Renal pelvis (tissue), 4 donors: ENCODE data around the gene NFKB2. TPM values are rescaled to one million over a fixed set of nuclear protein-coding genes. Genes with fewer than 3 reads are reported as not detected.
A peak's percentile ranks its signal among the peaks of the same experiment; 100 is the strongest.

ENCODE experiments used
- DNase-seq: peaks from one replicate; pipeline ENCODE4 v3.0.0-alpha.2; 2013
- polyA plus RNA-seq, 3 donors: library from polyadenylated mRNA; unstranded; fragments of 120-200 nt; gene quantifications; one replicate each; pipeline ENCODE4 v1.2.1, GENCODE V29; 2013; ENCODE audit not compliant: insufficient read length in 3 of 3

NFKB2 gene
- polyA plus RNA-seq, 3 donors = 20.6 to 22.7 (median 21.4) TPM

DNA sequence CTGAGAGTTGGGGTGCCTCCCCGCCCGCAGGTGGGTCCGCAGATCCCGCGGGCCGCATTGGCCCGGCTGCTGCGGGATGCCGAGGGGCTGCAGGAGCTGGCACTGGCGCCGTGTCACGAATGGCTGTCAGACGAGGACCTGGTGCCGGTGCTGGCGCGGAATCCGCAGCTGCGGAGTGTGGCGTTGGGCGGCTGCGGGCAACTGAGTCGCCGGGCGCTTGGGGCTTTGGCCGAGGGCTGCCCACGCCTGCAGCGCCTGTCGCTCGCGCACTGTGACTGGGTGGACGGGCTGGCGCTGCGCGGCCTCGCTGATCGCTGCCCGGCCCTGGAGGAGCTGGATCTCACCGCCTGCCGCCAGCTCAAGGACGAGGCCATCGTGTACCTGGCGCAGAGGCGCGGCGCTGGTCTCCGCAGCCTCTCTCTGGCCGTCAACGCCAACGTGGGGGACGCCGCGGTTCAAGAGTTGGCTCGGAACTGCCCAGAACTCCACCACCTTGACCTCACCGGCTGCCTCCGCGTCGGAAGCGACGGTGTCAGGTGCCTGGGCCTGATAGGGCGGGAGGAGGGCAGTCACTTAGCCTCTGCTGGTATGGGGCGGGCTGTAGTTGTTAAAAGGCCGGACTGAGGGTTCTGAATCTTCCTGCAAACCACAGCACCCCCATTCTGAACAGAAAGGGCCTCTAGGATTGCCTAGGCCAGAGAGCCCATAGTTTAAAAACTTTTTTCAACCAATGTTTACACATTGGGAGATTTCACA lies 26.4 kb downstream of the NFKB2 start:
- no peak for DNase-seq

DNA sequence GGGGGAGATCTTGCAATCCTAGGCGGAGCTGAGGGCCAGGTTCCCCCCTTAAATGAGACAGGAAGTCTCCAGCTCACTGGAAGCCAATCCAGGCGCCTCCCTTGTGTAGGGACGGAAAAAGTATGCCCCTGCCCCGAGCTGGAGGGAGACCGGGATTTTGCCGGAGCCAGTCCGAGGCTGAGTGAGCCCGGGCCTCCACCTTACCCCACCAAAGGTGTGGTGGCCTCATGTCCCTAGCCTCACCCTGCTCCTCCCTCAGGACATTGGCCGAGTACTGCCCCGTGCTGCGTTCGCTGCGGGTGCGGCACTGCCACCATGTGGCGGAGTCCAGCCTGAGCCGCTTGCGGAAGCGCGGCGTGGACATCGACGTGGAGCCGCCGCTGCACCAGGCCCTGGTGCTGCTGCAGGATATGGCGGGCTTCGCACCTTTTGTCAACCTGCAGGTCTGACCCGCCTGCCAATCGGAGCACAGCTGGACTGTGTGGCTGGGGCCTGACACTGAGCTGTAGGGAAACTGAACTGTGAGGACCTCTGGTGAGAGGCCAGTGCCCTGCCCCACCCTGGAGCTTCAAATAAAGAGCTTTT lies 27.1 kb downstream of the NFKB2 start:
- DNase-seq = no peak

DNA sequence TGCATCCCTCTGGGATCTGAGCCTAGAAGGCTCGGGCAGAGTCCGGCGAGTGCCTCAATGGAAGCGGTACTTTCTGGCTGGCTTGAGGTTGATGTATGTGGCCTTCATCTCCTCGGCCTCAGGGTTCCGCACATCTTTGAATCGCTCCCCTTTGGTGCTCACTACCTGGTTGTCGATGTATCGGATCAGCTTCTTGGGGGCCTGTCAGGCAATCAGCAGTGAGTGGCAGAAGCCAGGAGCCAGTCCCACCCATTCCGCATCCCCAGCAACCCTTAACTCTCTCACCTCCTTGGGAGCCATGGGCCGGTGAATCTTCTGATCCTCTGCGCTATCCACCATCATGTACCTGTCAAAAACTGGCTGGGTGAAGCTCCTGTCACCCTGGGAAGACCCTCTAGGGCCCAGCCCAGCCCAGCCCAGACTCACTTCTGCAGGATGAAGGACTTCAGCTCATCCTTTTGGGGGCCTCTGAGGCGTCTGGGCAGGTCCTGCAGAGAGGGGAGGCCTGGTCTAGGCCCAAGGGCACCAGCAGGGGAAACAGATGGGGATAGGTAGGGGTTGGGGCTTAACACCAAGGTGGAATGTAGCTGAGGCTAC lies 28.0 kb downstream of the NFKB2 start:
- DNase-seq = no peak

DNA sequence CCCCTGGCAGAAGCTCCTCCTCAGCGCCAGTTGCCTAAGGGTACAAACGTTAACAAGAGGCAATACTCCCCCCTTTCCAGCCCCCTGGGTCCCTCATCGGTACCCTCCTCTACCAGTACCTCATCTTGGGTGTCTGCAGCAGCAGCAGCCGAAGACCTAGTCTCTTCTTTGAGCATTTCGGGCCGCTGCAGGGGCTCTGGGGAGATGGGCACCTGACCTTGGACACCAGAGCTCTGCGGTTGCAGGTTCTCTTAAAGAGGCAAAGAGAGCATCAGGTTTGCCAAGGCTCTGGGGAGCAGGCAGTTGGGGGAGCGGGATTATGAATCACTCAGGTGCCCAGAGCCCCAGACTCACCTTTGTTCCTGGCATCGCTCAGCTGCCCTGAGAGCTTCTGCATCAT lies 28.6 kb downstream of the NFKB2 start:
- no peak for DNase-seq

DNA sequence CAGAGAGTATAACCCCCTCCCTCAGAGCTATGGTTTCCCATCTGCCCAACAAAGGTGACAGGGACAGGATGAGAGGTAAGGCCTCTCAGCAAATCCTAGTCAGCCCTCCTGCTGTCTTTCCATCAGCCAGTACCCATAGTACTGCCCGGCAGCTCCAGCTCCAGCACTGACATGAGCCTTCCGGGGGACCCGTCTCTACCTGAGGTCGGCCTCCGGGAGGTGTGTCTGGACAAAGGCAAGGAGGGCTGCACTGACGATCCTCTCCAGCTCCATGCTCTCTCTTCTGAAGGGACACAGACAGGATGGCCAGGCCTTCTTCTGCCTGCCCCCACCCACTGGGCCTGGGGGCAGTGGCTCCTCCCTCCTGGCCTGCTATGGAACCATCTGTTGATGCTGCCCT lies 29.4 kb downstream of the NFKB2 start:
- DNase-seq = no peak

DNA sequence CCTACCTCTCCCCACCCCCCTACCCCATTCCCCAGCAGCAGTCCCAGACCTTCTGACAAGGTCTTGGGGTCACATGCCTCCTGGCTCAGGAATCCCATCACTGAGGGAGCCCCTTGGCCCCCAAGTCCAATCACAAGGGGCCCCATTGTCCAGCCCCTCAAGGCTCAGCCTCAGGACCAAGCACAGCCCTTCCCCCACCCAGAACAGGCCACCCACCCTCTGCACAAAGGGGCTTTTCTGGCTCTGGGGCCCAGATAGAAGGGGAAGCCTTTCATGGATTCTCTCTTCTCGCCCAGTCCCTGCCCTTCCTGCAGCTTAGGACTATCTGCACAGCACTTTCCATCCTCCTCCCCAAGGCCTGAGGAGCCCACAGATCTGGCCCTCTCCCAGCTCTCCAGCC lies 29.9 kb downstream of the NFKB2 start:
- DNase-seq = no peak

DNA sequence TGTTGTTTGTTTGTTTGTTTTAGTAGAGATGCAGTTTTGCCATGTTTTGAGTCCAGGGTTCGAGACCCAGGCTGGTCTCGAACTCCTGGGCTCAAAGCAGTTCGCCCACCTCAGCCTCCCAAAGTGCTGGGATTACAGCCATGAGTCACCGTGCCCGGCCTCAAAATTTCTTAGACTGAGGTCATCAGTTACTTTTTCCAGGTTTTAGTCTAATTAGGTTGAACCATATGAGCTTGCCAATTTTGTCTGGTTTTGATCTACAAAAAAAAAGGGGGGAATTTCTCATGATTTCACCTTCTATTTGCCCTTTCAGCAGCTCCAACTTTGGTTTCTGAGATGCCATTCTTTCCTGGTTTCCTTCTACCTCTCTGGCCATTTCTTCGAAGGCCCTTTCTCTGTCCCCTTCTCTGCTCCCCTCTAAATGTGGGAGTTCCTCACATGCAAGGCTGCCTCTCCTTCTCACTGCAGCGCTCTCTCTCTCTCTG lies 31.3 kb downstream of the NFKB2 start:
- DNase-seq = no peak

DNA sequence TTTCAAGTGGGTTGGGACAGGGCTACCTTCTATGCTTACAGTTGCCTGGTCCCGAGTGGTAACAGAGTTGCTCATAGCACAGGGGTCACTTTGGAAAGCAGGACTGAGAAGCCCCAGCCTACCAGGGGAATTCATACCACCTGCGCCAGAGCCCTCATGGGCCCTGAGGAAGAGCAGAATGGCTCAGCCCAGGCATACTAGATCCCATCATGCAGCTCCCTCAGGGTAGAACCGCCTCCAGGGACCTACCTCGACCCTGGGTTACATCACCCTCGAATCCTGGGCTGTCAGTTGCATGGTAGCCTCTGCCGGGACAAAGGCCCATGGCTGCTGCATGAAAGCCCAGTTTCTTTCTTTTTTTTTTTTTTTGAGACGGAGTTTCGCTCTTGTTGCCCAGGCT lies 34.0 kb downstream of the NFKB2 start:
- DNase-seq = no peak

DNA sequence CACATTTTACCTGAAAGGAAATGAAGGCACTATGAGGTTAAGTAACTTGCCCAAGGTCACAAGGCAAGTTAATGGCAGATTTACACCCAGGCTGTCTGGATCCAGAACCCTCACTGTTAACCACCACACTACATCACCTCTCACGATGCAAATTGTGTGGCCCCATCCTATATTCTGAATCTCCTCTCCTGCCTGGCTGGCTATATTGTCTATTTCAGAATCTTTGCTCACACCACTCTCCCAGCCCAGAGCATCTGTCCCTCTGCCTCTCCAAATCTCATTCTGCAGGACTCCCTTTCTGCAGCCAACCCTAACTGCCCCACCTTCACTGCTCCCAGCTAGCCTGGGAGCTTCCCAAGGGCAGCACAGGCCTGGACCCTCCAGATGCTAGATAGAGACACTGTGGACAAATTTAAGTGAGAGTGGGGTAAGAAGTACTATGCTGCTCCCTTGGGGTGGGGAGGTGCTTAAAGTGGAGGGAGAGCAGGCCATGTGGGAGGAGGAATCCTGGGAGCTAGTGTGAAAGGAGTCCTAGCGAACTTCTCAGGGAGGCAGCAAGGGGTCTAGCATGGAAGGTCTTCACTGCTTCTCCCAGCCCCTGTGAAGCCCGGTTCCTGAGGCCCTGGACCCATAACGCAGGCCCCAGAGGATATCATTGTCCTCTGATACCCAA lies 36.1 kb downstream of the NFKB2 start:
- no peak for DNase-seq

DNA sequence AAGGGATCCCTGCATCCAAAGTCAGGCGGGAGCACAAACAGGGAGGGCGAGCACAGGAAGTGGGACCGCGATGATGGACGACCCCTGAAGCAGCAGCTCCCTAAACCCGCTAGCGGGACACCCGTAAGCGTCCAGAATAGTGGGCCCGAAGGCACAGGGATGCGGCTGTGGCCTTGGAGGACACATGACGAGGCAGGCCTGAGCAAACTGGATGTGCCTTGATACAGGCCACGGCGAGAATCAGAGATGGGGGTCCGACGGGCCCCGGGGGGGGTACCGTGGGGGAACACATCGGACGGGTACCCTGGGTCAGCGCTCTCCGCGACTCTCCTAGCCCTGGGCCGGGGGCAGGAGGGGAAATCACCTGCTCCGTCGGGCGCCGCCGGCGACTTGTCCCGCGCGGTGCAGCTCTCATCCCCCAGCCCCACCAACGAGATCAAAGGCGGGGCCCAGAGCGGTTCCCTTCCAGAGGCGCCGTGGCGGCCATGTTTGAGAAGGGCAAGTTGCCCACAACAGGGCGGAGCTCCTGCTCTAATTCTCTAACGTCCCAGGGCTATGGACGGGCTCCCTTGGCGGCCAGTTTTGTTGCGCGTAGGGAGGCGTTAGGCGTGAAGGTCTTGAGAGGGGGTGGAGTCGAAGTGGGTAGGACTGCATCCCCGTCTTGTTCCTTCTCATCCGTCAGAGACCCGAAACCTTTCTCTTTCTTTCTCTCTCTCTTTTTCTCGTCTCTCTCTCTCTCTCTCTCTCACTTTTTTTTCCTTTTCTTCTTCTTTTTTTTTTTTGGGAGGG lies 36.9 kb downstream of the NFKB2 start, which contains the start of gene CUEDC2:
Gene CUEDC2 (minus strand): TSS at position 413 of the 789 bp plus-strand sequence. CDS start 7,386 bp downstream, outside the sequence.
- peak; percentile 98 for DNase-seq

DNA sequence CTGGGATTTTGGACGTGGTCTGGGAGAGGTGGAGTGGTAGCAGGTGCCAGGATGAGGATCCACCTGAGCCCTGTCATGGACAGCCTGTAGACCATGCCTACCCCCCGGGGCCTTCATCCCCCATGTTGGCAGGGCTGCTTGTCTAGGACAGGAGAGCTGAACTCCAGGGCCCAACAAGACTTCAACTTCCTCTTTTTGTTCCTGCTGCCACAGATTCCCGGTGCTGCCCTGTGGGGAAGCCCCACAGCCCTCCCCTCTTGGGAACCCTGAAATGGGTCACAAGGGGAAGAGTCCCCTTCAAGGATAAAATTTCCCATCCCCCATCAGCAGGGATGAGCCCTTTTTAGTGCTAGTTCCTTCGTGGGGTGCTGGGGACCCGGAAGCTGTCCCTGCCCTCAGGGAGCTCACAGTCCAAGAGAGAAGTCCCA lies 38.1 kb downstream of the NFKB2 start:
- no peak for DNase-seq

DNA sequence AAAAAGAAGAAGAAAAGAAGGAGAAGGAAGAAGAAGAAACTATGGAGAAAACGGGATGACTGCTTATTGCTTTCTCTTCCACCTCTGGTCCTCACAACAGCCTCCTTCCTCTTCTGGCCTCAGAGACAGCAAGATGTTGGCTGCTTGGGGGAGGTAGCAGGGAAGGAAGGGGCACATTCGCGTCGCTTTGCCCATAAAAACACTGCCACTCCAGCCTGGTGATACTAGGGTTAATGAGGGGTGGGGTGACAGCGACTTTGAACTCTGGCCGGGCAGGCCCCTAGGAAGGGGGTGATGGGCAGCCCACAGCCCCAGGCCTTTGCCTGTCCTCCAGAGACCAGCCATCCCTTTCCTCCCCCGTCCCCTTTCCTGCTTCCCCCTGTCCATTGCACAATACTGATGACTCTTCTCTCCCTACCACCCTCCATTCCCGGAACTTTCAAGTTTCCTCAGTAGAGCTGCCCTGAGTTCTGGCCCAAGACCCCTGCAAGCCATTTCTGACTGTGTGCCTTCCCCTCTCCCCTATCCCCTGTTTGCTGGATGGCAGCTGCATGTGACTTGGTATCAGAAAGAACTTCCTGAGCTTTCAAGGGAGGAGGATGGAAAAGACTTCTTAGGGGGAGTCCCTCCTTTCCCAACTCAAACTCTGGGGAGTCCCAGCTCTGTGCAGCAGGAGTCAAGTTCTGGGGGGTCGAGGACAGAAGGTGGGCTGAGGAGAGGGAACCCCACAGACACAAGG lies 39.1 kb downstream of the NFKB2 start:
- DNase-seq = no peak

DNA sequence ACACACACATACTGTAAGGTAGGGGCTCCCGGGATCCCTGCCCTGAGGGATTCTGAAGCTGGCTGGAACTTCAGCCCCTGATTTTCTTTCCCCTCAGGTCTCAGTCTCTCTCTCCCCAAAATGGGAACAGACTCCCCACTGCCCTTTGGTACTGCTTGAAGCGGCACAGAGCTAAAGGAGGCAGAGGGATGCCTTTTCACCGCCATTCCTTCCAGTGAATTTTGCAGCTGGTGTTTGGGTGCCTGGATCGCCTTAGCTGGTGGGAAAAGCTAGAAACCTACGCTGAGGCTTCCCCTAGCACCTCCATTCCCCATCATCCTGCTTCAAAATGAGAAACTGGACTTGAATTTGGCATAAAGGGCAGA lies 39.6 kb downstream of the NFKB2 start:
- no peak for DNase-seq

DNA sequence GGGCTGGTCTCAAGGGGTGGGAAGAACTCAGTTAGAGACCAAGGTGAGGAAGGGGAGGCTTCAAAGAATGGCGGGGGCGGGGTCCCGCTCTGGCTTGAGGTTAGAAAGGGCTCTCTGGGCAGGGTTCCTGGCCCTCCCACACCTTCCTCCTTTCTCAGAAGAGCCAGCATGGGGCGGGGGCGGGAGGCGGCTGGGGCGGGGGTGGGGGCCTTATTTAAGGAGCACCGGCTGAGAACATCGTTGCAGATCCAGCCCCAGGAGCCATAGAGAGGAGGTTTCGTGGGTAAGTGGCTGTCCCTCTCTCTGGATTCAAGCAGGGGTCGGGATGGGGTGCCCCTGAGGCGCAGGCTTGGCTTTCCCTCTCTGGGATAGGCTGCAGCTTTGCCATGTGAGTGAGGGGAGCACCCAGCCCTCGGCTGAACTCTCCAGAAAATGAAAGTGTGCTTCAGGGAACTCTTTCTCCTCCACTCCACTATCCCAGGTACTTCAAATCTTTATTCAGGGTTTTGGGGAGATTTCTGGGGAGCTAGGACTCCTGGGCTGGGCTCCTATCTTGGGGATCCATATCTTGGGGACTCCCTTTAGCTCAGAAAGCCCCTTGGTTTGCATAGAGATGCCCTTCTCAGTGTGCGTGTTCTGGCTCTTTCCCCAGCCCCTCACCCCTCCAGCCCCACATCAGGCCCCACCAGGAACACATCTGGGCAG lies 40.2 kb downstream of the NFKB2 start:
- DNase-seq = no peak

DNA sequence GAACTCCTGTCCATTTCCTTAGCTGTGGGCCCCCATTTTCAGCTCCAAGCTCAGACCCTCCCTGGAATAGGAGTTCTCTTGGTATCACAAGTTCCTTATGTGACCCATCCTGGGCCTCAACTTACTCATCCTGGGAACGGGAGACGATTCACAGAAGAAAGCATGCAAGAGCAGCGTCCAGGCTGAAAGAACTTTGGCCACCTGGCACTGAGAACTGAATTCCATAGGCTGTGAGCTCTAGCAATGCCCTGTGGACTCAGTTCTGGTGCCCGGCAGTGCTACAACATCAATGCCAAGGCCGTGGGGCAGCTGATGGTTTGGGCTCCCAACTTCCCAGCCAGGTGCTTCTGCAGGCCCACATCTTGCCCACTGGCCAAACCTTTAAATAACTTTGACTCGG lies 40.8 kb downstream of the NFKB2 start:
- DNase-seq = no peak

DNA sequence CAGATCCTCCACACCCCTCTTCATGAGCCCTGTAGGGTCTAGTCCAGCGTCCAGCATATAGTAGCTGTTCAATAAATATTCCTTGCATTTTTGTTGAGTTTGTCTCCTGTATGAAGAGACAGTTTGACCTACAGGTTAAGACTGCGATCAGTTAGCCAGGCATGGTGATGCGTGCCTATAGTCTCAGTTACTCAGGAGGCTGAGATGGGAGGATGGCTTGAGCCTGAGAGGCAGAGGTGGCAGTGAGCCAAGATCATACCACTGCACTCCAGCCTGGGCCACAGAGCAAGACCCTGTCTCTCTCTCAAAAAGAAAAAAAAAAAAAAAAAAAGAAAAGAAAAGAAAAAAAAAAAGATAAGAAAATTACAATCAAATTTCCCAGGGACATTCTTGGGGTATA lies 42.0 kb downstream of the NFKB2 start:
- no peak for DNase-seq

DNA sequence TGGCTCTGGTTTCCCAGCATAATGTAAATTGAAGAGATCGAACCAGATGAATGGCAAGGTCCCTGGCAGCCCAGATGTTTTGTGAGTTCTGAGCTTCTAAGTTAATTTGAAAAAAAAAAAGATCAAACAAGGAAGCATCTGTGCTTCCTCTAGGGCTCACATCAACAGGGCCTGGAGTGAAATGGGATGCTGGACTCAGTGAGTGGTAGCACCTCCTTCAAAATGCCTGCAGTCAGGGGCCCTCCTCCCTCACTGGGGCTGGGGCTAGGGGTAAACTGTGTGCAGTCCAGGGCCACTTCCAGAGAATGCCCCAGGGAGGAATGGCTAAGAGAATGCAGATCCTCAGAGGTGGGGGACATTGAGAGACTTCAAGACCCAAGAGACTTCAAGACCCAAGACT lies 42.9 kb downstream of the NFKB2 start:
- no peak for DNase-seq

DNA sequence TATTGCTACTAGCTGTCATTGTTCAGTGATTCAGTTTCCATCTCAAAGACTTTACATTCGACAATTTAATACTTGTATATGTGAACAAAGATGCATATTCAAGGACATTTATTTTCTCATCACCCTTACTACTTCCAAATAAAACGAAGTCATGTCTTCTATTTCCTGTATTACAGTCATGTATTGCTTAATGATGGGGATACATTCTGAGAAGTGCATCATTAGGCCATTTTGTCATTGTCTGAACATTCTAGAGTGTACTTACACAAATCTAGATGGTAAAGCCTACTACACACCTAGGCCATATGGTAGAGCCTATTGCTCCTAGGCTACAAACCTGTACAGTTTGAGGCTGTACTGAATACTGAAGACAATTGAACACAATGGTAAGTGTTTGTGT lies 49.3 kb downstream of the NFKB2 start:
- DNase-seq = no peak

DNA sequence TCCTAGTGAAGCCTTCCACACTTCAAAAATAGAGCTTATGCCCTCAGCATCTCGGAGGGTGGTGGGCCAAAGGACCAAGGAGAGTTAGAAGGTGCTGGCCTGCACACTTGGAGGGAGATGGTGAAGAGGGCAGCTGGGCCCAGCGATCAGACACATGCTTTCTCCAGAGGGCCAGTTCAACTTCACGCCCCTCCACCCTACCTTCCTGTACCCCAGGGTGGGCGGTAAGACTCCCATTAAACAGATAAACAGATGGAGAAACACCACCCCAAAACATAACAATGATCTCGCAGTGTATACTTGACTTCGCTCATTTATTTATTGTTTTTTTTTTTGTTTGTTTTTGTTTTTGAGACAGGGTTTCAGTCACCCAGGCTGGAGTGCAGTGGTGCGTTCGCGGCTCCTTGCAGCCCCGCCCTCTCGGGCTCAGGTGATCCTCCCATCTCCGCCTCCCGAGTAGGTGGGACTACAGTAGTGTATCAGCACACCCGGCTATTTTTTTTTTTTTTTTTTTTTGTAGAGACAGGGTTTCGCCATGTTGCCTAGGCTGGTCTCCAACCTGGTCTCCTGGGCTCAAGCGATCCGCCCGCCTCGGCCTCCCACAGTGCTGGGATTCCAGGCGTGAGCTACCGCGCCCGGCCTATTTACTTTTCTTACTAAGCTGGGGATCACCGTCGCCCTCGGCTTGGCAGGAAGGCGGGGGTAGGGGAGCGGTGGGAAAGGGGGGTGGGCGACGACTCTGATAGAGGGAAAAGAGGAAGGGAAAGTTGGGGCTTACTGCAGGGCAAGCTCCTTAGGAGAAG lies 54.0 kb downstream of the NFKB2 start:
- peak; percentile 73 for DNase-seq

DNA sequence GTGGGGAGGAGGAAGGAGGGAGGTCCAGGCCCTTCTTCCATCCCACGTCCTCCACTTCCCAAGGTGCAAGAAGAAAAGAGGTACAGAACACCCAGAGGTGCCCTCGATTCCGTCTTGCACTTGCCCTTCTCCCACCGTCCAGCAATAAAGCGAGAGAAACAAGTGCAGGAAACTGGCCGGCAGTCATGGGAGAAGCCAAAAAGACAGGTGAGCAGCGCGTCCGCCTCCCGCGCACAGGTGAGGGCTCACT lies 54.5 kb downstream of the NFKB2 start:
- DNase-seq = no peak
